HG02798 (cell line): Measurements from ENCODE around the gene CTIF.
"Not testable (repeated sequence)": the region's sequence is repeated elsewhere in the genome, so short reads cannot be mapped to it uniquely, and the experiment has no call there.

Experiments
- ATAC-seq: cut with Tn5 transposase; IDR thresholded peaks from one replicate; pipeline ENCODE4 v1.9.1; 2021; ENCODE audit warnings: mild to moderate bottlenecking; ENCODE audit not compliant: unreplicated experiment, poor library complexity

CTIF gene

DNA sequence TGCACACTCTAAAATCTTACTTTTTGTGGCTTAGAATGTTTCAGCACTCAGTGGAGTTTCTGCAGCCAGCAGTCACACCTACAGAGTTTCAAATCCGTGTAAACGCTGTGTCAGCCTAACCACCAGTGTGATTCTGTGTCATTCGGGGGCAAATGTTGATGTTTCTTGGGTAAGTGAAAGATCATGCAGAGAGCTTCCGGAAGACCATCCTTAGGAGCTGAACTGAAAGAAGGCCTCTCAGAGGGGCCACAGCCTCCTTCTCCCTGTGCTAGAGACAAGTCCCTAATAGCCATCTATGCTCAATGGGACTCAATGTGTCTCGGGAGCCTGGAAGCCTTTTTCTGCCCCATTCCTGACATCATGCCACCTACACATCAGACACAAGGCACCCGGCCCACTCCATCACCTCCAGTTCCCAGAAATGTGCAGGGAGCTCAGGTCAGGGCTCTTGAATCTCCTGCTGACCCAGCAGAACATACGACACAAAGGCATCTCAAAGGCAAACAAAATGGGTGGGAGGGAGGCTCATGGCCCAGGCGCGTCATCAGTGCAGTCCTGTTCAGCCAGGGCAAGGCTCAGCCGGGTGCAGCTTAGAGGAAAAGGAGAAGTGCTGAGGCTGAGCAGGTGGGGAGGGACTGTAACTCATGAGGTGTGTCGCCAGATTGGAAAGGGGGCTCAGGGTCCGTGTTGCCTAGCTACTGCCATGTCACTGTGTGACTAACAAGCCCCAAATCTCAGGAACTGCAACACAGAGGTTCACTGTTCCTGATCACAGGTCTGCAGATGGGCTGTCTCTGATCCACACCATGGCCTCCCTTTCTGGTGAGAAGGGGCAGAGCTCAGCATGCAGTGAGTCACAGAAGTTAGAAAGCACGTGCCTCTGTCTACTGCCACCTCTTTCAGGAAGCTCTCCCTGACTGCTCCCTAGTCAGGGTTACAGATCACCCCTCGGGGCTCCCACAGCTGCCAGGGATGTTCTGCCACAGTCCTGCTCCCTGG is 329.9 kb downstream of the CTIF start:
- ATAC-seq: peak; percentile 86

DNA sequence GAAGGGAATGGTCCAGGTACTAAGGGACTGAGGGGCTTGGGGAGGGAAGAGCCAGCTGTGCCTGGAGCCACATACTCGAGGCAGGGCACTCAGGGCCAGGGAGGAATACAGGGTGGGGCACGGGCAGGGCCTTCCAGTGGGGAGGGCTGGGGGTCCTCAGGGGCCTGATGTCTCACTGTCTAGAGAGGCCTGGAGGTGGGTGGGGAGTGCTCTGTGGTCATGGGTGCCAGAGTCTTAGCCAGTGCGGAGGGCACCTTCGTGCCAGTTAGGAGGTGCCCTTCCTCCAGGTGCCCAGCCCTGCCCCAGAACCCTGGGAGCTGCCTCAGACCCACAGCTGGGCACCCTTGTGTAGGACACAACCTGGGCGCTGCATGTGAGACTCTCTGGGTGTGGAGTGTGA is 330.8 kb downstream of the CTIF start:
- no peak for ATAC-seq

DNA sequence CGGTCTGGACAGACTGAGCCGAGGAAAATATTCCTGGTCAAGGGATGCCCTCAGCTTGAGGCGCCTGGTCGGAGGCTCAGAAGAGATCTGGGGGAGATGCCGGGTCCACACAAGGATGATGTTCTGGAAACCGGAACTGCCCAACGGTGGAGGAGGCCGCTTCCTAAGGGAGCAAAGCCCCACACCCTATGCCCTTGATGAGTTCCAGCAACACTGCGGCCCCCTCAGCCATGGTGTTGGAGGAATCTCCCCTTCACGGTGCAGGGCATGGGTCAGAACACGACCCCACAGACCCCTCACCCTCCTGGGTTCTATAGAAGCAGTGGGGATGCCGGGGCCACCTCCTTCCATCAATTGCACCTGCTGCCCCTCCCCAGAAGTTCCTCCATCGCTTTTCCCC is 332.1 kb downstream of the CTIF start:
- ATAC-seq: not testable (repeated sequence)

DNA sequence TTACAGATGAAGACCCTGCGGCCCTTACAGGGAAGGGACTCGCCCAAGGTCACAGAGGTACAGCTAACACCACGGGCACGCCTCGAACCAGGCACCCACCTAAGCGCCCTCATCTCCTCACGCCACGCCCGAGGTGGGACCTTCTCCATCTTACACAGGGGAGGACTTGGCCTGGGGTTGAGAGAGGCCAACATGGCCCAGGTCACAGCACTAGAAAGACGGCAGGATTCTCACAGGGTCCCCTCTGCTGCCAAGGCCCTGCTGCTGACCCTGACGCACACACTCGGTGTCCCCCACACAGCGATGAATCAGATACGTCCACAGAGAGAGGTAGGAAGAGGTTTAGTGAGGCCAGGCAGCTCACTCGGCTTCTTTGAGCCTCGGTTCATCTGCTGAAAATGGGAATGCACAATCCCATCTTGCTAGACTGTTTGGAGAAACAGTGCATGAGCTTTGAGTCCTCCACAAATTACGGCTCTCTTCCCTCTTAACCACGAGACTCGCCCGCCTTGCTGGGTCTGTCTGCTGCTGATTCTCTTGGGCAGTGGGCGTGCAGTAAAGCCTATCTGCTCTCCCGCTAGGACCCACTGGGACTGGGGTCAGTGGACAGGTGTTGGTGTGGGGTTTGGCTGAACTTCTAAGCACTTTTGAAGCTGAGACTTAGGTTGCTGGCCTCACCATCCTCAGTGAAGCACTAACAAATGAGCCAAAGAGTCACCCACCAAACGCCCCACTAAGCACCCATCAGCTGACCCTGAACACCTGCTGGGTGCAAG is 332.7 kb downstream of the CTIF start:
- no peak for ATAC-seq

DNA sequence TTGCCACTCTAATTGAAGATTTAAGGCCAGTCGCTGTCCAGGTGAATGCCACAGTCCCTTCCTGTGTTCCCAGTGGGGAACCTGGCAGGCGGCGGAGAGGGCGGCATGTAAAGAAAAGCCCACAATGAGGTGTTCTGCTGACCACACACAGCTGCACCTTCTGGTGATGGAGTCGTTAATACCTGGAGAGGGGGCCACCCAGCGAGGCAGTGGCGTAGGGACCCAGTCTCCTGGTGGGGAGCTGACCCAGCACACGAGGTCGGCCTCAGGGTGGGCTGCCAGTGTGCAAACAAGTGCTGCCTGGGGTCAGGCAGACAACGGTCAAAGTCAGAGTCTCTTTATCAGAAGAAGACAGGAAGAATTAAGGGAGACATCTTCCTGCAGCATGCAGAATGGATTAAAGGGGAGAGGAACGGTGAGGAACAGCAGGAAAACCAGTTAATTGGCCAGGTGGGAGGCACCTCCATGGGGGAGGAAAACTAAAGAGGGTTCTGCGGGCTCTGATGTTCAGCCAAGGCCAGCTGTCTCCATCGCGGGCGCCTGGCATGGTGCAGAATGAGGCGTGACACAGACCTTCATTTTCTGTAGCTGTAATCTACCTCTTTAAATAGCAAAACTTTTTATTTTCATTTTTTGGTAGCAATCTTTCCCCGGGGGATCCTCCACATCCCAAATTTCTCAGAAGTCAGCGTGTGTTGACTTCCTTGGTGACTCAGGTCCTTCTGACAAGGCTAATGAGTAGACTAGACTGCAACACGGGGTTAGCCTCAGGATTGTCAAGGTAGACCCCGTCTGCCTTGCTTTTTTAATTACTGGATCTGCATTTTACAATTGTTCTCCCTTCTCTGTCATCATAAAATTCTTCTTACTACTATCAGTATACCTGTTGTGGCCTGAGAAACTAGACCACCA is 333.7 kb downstream of the CTIF start:
- ATAC-seq: no peak

DNA sequence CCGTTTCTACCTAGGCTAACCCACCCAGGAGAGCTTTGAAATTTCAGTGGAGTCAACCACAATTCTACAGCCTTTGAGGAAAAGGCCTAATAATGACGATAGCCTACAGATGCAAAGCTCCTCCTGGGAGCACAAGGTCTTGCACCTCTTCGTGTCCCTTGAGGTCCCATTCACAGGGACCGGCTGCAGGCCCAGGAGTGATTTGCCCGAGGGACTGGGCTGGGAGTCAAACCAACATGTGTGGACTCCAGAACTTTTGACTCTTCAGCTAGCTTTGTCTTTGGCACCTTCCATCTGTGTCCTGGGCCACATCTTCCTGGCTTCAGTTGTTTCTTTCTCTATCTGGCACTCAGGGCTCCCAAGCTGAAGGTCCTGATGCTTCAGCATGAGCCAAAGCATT is 335.4 kb downstream of the CTIF start:
- ATAC-seq: no peak

DNA sequence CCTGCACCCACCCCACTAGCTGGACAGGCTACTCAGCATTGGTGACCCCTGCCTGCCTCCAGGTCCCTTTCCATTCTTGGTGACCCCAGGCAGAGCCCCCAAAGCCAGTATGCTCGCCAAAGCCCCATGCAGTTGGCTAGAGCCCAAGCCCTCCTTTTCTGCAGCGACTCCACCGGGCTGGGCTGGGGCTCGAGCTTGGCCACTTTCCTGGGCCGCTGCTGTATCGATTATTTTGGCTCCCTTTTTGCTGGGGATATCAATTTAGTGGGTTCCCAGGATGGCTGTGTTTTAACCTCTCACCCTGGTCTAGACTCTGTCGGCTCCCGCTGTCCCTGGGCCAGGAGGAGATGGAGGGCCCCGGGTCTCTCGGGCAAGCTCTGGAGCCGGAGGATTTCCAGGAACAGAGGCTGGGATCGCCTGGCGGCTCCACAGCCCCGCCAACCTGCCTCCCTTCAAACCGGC is 335.9 kb downstream of the CTIF start:
- ATAC-seq: no peak

DNA sequence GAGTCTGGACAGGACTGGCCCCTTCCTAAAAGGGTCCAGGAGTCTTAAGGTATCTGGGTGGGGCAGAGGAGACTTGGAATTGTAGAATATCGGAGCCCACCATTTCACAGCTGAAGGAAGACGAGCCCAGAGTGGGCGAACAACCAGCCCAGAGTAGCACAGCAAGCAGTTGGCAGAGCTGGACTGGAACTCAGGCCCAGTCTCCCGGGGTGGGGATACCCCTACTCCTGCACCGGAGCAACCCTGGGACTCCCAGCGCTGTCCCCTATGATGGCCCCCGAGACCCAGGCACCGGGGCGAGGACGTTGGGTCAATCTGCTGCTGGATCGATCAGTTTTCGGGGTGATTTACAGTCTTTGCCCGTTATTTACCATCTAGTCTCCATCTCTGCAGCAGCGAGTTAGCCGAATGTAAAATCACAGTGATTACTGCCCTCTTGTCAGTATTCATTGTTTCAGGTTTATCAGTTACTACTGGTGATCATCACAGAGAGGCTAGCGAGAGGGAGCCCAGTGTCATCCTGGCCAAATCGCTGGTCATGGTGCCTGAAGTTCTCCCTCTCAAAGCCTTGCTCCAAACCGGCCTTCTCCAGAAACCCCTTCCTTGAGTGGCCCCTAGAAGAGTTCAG is 336.6 kb downstream of the CTIF start:
- no peak for ATAC-seq

DNA sequence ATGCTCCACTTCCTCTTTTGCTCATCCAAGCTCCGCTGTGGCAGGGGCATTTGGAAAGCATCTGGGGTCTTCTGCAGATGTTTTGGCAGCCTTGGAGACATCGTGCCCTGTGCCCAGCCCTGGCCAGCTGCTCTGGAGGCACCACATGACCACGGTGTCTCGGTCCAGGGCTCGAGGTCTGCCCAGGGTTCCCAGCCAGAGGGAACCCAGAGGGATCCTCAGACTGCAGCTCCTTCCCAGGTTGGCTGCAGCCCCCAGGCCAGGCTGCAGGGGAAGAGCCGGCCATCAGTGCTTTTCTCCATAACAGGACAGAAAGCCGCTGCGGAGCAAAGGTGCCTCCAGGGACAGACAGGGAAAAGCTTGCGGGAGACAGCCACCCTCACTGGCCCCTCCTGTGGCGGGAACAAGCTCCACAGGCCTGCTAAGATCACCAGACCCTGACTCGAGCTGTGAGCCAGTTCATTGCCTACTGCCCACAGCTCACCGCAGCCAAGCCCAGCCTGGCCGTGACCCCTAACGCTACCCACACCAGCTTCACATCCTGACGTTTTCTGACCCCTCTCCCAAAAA is 337.2 kb downstream of the CTIF start:
- ATAC-seq: no peak

DNA sequence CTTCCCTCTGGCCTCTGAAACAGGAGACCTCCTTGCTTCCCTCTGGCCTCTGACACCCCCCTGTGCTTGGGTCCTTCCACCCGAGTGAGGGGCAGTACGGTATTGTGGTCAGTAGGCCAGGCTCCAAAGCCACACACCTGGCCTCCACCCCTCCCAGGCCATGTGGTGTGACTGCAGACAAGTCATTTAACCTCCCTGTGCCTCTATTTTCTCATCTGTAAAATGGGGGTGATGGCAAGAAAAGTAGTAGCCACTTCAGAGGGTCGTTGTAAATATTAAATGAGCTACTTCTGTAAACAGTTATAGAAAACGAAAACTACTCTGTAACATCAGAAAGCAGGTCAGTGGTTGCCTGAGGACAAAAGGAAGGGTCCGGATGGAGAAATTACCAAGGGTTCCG is 337.8 kb downstream of the CTIF start:
- ATAC-seq: no peak

DNA sequence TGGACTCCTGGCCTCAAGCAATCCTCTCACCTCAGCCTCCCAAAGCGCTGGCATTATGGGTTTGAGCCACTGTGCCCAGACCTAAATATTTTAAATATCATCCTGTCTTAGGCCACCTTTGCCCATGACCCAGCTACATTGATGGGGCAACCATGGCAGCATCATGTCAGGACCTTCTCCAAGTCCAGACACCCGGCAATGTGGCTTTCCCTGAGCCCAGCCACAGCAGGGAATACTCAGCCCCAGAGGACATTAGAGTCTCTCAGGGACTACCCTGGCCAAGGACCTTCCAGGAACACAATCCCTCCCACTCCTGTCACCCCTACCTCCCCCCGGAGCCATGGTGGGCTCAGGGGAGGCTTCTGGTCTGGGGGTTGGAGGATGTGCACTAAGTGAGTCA is 339.1 kb downstream of the CTIF start:
- no peak for ATAC-seq

DNA sequence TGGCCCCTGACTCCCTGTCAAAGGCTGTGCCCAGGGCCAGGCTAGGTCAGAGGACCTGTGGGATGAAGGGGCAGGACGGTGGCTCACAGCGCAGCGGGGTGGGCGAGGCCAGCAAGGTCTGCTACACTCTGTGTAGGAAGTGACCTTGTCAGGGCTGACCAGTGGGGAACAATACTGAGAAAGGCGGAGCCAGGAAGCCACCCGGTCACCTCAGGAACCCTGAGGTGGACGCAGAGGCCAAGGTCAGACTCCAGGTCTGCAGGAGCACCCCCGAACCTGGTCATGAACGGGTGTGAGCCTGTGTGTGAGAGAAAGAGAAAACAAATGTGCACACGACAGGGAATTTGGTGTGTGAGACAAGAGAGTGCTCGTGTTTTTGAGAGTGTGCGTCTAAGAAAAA is 339.6 kb downstream of the CTIF start:
- ATAC-seq: no peak

DNA sequence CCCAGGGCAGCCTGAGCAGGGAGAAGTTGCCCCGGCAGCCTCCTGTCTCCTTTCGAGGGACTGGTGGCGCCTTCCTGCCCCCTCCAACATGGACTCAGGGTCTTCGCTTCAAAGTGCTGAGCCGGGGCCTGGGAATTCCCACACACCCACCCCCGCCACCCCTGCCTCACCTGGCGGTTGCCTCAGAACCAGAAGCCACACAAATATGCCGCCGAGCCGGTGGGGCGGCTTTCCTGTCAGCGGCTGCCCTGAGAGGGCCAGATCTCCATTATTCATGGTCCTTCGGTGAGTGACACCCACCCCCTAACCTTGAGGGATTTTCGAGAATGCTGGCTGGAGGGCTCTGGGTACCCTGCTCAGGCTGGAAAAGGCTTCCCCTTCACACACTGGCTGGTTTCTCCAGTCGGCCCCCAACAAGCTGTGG is 340.2 kb downstream of the CTIF start:
- ATAC-seq: no peak

DNA sequence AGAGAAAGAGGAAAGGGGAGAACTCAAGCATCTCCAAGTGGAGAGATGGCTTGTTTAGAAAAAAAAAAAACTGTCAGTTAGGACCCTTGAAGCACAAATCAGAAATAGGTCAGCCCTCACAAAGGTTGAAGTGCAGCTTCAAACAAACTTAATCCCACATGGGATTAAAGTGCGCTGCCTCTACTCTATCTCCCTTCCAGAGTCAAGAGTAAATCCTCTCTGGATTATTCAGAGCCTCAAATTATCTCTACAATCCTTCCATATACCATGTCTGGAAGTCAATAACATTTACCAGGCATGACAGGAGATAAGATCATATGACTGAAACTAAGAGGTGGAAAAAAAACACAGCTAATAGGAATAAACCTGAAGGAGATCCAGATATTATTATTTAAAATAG is 342.1 kb downstream of the CTIF start:
- ATAC-seq: no peak

DNA sequence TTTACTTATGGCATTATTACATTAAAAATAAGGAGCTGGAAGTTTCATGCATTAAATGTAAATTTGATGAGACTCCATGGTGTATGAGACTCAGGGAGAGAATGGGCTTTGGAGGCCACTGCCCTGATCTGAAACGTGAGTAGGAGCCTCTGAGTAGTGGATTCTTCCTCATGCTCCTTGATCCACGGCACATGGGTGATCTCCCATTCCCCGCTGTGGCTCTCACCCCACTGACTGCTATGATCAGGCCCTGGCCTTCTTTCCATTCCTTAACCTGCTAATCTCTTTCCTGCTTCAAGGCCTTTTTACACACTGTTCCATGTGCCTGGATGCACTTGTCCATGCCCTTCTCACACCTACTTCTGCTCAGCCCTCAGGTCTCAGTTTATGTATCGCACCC is 343.5 kb downstream of the CTIF start:
- no peak for ATAC-seq

DNA sequence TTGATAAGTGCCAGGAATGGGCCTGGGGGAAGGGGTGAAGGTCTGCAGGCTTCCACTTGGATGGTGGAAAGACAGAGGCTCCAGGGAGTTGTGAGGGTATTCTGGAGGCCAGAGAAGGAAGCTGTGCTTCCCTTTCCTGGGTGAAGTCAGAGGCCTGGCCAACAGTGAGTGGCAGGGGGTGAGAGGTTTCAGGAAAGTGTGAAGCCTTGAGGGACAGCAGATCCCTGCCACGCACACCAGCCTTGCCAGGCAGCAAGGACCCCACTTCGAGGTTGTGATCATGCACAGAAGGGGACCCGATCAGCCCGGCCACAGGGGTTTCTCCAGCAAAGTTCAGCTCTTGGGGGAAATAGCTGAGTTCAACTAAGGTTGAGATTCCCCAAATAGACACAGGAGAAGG is 345.5 kb downstream of the CTIF start:
- ATAC-seq: no peak

DNA sequence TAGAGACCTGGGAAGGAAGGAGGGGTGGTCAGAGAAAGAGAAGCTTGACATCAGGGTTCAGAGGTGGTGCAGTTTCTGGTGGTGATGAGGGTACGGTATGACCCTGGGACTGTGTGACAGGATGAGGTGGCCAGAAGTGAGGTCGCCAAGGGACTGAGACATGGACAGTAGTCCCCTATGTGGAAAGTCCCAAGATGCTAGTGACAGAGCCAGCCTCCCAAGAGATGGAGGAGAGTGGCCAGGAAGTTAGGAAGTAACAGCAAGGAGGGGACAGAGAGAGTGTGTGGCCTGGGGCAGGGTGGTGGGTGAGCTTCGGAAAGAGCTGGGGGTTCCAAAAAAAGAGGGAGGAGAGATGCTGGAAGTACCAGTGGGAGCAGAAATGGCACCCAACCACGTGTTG is 345.9 kb downstream of the CTIF start:
- no peak for ATAC-seq

DNA sequence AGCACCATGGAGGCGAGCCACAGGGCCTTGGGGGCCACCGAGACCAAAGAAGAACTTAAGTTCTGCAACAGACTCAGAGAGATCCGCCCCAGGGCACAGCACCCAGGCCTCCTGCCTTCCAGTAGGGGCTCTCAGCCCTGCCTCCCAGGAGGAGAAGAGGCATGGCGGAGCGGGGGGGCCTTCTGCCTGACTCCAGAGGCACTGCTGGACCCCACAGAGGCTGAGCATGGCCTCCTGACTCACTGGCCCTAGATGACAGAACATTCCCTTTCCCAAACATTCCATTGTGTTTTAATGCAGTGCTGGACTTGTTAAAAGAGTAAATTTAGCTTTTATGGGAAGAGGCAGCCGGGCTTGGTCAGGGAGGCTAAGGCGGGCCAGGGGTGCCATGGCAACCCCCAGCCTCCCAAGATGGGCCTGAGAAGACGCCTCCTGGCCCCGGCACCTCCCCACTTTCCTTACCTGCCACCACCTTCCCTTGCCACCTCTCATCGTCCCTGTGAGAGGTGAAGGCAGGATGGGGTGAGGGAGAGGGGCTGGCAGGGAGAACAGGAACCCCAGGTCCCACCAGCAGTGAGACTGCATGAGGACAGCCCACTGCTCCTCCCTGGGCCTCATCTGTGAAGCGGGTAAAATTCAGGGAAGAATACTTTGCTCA is 346.6 kb downstream of the CTIF start:
- no peak for ATAC-seq

DNA sequence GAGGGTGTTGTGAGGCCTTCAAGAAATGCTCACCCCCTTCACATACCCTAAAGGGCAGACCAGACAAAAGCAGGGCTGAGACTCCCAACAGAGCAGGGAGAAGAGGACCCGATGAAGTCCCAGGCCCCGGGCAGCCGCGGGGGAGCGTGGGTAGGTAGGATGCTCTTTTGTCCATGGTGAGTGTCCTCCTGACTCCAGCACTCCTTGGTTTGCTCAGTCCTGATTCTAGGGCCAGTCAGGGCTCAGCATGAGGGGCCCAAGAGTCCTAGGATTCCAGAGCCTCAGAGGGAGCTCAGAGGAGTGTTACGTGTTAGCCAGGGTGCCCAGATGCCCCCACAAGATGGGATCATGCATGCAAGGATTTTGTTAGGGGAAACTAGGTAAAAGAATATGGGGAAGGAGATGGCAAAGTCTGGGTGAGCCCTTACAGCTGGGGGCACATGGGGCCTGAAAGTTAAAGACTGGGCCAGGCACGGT is 347.1 kb downstream of the CTIF start:
- no peak for ATAC-seq
